Astrocyte (in vitro differentiated cells and primary cell): ENCODE results near the gene IQGAP2. TPM values are rescaled to one million over a fixed set of nuclear protein-coding genes. Genes with fewer than 3 reads are reported as not detected.

Source experiments
- DNase-seq: peaks from one replicate; pipeline ENCODE4 v3.0.0-alpha.2; 2010; ENCODE audit warnings: low read depth
- FAIRE-seq: peaks from 2 replicates; lab custom pipeline; 2011; peaks lifted over from hg19 to GRCh38; lab: Jason Lieb, UNC
- H2AFZ ChIP-seq: 2 replicates; pipeline ENCODE4 v1.6.0; 2012; ENCODE audit warnings: low read depth, low read length, inconsistent platforms
- H3K27ac ChIP-seq: 2 replicates; pipeline ENCODE4 v1.5.1; 2011; ENCODE audit warnings: low read depth, low read length, inconsistent platforms
- H3K27me3 ChIP-seq: 2 replicates; pipeline ENCODE4 v1.6.0; 2011; ENCODE audit warnings: low read length, inconsistent platforms; ENCODE audit not compliant: insufficient read depth
- H3K36me3 ChIP-seq: 2 replicates; pipeline ENCODE4 v1.5.1; 2011; ENCODE audit warnings: low read length, inconsistent platforms; ENCODE audit not compliant: insufficient read depth
- H3K4me1 ChIP-seq: 2 replicates; pipeline ENCODE4 v1.5.1; 2011; ENCODE audit warnings: low read length, inconsistent platforms; ENCODE audit not compliant: insufficient read depth
- H3K4me2 ChIP-seq: 2 replicates; pipeline ENCODE4 v1.6.0; 2012; ENCODE audit warnings: low read length, inconsistent platforms
- H3K4me3 ChIP-seq: 2 replicates; pipeline ENCODE4 v1.5.1; 2011; ENCODE audit warnings: low read depth, mild to moderate bottlenecking, low read length, inconsistent platforms; ENCODE audit not compliant: insufficient read depth
- H3K79me2 ChIP-seq: 2 replicates; pipeline ENCODE4 v1.6.0; 2012; ENCODE audit warnings: mild to moderate bottlenecking, low read length, inconsistent platforms; ENCODE audit not compliant: insufficient read depth
- H3K9ac ChIP-seq: 2 replicates; pipeline ENCODE4 v1.6.0; 2012; ENCODE audit warnings: mild to moderate bottlenecking, low read length, inconsistent platforms
- H3K9me3 ChIP-seq: 2 replicates; pipeline ENCODE4 v1.5.1; 2012; ENCODE audit warnings: low read depth, mild to moderate bottlenecking, low read length, inconsistent platforms; ENCODE audit not compliant: insufficient read depth
- H4K20me1 ChIP-seq: 2 replicates; pipeline ENCODE4 v1.6.0; 2012; ENCODE audit warnings: low read length, inconsistent platforms; ENCODE audit not compliant: insufficient read depth
- H3K27ac Mint-ChIP-seq: one replicate; pipeline ENCODE4 v1.8.0; 2021; ENCODE audit warnings: mild to moderate bottlenecking, mixed read lengths; ENCODE audit not compliant: unreplicated experiment
- H3K27me3 Mint-ChIP-seq: one replicate; pipeline ENCODE4 v1.8.0; 2021; ENCODE audit warnings: low read depth, mixed read lengths; ENCODE audit not compliant: unreplicated experiment
- H3K36me3 Mint-ChIP-seq: one replicate; pipeline ENCODE4 v1.8.0; 2021; ENCODE audit warnings: low read depth, mixed read lengths; ENCODE audit not compliant: unreplicated experiment
- H3K4me1 Mint-ChIP-seq: one replicate; pipeline ENCODE4 v1.8.0; 2021; ENCODE audit warnings: low read depth, mixed read lengths; ENCODE audit not compliant: unreplicated experiment
- H3K4me3 Mint-ChIP-seq: one replicate; pipeline ENCODE4 v1.8.0; 2021; ENCODE audit warnings: mild to moderate bottlenecking, moderate library complexity, mixed read lengths; ENCODE audit not compliant: unreplicated experiment
- H3K9me3 Mint-ChIP-seq: one replicate; pipeline ENCODE4 v1.8.0; 2021; ENCODE audit warnings: mild to moderate bottlenecking, mixed read lengths; ENCODE audit not compliant: unreplicated experiment
- CTCF ChIP-seq: IDR thresholded peaks from 2 replicates; pipeline ENCODE4 v1.5.1; 2011; ENCODE audit warnings: low read depth, mild to moderate bottlenecking, inconsistent platforms, low read length, moderate library complexity; ENCODE audit not compliant: insufficient read depth
- EZH2 ChIP-seq: IDR thresholded peaks from 2 replicates; pipeline ENCODE4 v1.6.1; 2012; ENCODE audit warnings: mild to moderate bottlenecking, low read length, inconsistent platforms; ENCODE audit not compliant: insufficient read depth
- total RNA-seq: library from RNA; stranded (reverse); gene quantifications from 2 replicates; pipeline ENCODE4 v1.2.1, GENCODE V29; 2021

IQGAP2 gene
- total RNA-seq, 1 donor from 2014 or later = 2.9 TPM

DNA sequence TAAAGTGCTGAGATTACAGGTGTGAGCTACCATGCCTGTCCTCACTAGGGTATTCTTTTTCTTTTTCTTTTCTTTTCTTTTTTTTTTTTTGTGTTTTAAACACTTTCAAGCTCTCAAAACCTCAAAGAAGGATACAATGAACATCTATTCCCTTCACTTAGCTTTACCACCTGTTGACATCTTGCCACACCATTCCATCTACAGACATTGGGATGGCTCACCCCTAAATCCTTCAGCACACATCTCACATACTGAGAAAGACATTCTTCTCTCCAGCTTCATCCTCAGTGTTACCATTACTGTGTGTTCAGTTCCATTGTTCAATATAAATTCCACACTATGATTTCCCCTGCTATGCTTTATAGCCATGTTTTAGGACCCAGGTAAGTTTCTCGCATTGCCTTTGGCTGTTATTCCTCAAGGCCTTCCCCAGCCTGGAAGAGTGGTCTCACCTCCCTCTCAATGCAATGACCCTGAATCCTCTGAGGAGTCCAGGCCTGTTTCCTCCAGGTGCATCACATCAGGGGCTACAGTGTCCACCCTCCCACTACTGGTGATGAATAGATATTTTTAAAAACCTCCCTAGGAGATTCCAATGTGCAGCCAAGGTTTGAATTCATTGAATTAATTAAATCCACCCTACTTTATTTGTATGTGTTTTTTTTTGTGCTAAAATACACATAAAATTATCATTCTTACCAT lies 16.7 kb downstream of the IQGAP2 start:
- no peaks in the 10 kb centered on the region for H3K9me3 ChIP-seq
- no peak for DNase-seq
- H3K27ac Mint-ChIP-seq = no peak overlapping the region
- no peaks in the 10 kb centered on the region for H3K27me3 Mint-ChIP-seq
- H3K9ac ChIP-seq = no peak overlapping the region
- H3K27ac ChIP-seq = no peak overlapping the region
- no peaks in the 10 kb centered on the region for H4K20me1 ChIP-seq
- no peaks in the 10 kb centered on the region for H3K36me3 ChIP-seq
- H3K9me3 Mint-ChIP-seq = peaks cover 1% of the 10 kb centered on the region
- no peak overlapping the region for H3K4me3 ChIP-seq
- H3K4me1 Mint-ChIP-seq = peaks cover 2% of the 10 kb centered on the region
- H2AFZ ChIP-seq = no peak overlapping the region
- no peak for TF ChIP-seq EZH2
- no peak overlapping the region for H3K4me2 ChIP-seq
- H3K79me2 ChIP-seq = no peaks in the 10 kb centered on the region
- H3K27me3 ChIP-seq = no peaks in the 10 kb centered on the region
- H3K4me1 ChIP-seq = no peaks in the 10 kb centered on the region
- no peak for FAIRE-seq
- H3K36me3 Mint-ChIP-seq = no peaks in the 10 kb centered on the region
- no peak overlapping the region for H3K4me3 Mint-ChIP-seq

DNA sequence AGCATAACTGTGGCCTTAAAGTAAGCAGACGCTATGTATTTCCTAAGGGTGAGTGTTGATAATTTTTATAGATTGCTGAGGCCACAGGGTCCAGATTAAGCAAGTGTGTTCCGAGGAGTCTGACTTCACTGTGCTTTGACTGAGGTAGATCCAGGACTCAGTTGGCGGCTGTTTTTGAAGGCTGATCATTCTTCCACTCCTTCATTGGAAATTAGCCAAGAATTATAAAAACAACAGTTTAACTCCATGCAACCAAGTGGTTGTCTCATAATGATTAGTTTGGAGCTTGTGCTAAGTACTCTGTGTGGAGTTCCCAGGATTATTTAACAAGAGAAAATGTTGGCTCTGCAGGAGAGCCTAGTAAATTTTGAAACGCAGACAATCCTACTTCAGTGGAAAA lies 19.1 kb downstream of the IQGAP2 start:
- DNase-seq = no peak
- H4K20me1 ChIP-seq = no peaks in the 10 kb centered on the region
- no peaks in the 10 kb centered on the region for H3K36me3 Mint-ChIP-seq
- no peak overlapping the region for H3K9ac ChIP-seq
- H3K27me3 Mint-ChIP-seq = no peaks in the 10 kb centered on the region
- peaks cover 1% of the 10 kb centered on the region for H3K9me3 Mint-ChIP-seq
- no peak overlapping the region for H3K27ac Mint-ChIP-seq
- TF ChIP-seq EZH2 (no peak), CTCF (no peak)
- no peaks in the 10 kb centered on the region for H3K79me2 ChIP-seq
- H3K4me1 ChIP-seq = peaks cover 6% of the 10 kb centered on the region
- no peak overlapping the region for H3K27ac ChIP-seq
- no peak for FAIRE-seq
- no peaks in the 10 kb centered on the region for H3K27me3 ChIP-seq
- H3K4me2 ChIP-seq = no peak overlapping the region
- no peak overlapping the region for H3K4me3 Mint-ChIP-seq
- H3K4me1 Mint-ChIP-seq = peaks cover 8% of the 10 kb centered on the region
- H3K4me3 ChIP-seq = no peak overlapping the region
- no peaks in the 10 kb centered on the region for H3K9me3 ChIP-seq
- H2AFZ ChIP-seq = no peak overlapping the region
- no peaks in the 10 kb centered on the region for H3K36me3 ChIP-seq

GRCh38 chr5:76422742-76423141 lies 19.7 kb downstream of the IQGAP2 start:
- Histone ChIP-seq H3K9me3 (no peaks in the 10 kb centered on the region), H4K20me1 (no peaks in the 10 kb centered on the region), H3K4me3 (no peak overlapping the region), H3K79me2 (no peaks in the 10 kb centered on the region), H3K27ac (no peak overlapping the region), H3K4me1 (peaks cover 6% of the 10 kb centered on the region), H2AFZ (no peak overlapping the region), H3K9ac (no peak overlapping the region), H3K4me2 (no peak overlapping the region), H3K27me3 (no peaks in the 10 kb centered on the region), H3K36me3 (no peaks in the 10 kb centered on the region)
- FAIRE-seq (no peak), DNase-seq (no peak)
- Mint-ChIP-seq H3K36me3 (no peaks in the 10 kb centered on the region), H3K9me3 (peaks cover 1% of the 10 kb centered on the region), H3K27ac (no peak overlapping the region), H3K4me3 (no peak overlapping the region), H3K27me3 (peaks cover 5% of the 10 kb centered on the region), H3K4me1 (peaks cover 8% of the 10 kb centered on the region)
- no peak for TF ChIP-seq EZH2
- no peak for TF ChIP-seq CTCF
